Stimulated activated CD4-positive, alpha-beta T cell treated with anti-CD3 and anti-CD28 coated beads, Interleukin-1b, Interleukin-23, amount 100 ng/mL, for 1 hour (primary cell): ENCODE data around the gene SFRP2.

Experiments
- DNase-seq, 2 donors: peaks; one replicate each; pipeline ENCODE4 v3.0.0-alpha.2; 2020; ENCODE audit warnings: low read depth in 2 of 2

Gene SFRP2, protein sequence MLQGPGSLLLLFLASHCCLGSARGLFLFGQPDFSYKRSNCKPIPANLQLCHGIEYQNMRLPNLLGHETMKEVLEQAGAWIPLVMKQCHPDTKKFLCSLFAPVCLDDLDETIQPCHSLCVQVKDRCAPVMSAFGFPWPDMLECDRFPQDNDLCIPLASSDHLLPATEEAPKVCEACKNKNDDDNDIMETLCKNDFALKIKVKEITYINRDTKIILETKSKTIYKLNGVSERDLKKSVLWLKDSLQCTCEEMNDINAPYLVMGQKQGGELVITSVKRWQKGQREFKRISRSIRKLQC

GRCh38 chr4:153788413-153789276, at the start of gene SFRP2:
SFRP2 (minus strand) TSS chr4:153789083; CDS start chr4:153788835, 248 bp downstream.
- DNase-seq = no peak

- DNase-seq = no peak
Measured at GRCh38 chr4:153838564-153838963, 49.7 kb upstream of the SFRP2 start.

GRCh38 chr4:153834901-153835300, 46.0 kb upstream of the SFRP2 start:
- no peak for DNase-seq

DNA sequence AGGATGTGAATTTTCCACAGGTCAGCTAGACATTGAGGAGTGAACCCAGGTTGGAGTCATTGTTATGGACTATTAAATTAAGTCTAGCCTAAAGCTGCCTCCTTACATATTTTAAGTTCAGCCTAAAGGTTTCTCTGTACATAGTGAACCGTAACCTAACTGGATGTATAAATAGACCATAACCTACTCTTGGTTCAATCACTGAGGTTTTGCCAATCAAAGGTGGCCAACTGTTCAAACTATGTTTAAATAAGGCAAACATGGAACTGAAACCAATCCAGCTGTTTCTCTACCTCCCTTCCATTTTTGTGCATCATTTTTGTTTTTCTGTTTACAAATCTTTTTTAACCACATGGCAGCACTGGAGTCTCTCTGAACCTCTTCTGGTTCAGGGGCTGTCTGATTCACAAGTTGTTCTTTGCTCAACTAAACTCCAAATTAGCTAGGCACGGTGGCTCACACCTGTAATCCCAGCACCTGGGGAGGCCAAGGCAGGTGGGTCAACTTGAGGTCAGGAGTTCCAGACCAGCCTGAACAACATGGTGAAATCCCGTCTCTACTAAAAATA, 43.9 kb upstream of the SFRP2 start:
- no peak for DNase-seq

DNA sequence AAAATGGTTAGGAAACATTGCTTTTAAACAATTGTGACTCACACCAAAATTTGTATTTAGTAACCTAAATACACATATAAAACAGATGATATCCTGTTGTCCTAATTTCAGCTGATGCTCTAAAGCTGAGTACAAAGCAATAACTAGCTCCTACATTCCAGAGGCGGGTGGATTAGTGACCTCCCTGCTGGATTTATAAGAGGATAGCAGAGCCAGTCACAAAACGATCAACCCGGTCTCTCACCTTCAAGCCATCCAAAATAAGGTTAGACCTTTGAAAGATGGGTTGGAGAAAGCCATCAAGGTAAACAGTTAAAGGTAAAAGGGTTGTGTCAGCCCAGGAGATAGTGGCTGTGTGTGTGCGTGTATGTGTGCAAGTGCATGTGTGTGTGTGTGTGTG, 43.2 kb upstream of the SFRP2 start:
- DNase-seq = no peak

GRCh38 chr4:153831245-153831644, 42.4 kb upstream of the SFRP2 start:
- no peak for DNase-seq

- no peak for DNase-seq
Measured at GRCh38 chr4:153825691-153826090, 36.8 kb upstream of the SFRP2 start.

DNA sequence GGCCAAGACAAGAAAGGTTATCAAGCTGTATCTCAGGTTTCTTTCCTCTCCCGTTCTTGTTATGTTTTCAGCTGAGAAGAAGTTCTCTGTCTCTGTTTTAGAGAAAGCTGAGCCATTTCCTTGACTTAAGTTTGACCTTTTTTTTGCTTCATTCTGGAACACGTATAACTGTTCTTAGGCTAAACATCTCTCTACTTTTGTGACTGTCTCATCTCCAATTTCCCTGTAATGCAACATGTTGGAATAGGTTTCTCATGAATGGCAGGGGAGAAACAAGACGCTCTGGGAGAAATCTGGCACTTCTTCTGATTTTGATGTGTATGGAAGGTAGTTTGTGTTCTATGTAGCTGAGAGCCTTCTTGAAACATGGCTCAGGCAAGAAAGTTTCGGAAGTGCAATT, 36.2 kb upstream of the SFRP2 start:
- no peak for DNase-seq

- DNase-seq = no peak
Measured at GRCh38 chr4:153824501-153824900, 35.6 kb upstream of the SFRP2 start.

DNA sequence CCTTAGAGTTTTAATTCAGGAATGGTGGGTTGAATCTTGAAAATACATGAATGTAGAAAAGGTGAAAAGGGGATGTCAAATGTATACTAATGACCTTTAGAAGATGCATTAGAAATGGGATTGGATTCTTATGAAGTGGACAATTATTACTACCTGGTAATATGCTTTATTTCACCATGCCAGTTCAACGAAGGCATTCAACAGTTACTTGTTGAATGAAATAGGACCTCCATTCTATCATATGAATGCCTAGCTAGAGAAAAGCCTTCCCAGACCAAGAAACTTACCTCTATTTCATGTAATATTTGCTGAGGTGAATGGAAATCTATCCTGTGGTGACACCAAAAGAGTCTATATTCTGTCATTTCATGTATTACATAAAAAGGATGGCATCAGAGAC, 34.6 kb upstream of the SFRP2 start:
- no peak for DNase-seq

- no peak for DNase-seq
Measured at GRCh38 chr4:153822316-153822715, 33.4 kb upstream of the SFRP2 start.

GRCh38 chr4:153817466-153817865, 28.6 kb upstream of the SFRP2 start:
- DNase-seq = no peak

DNA sequence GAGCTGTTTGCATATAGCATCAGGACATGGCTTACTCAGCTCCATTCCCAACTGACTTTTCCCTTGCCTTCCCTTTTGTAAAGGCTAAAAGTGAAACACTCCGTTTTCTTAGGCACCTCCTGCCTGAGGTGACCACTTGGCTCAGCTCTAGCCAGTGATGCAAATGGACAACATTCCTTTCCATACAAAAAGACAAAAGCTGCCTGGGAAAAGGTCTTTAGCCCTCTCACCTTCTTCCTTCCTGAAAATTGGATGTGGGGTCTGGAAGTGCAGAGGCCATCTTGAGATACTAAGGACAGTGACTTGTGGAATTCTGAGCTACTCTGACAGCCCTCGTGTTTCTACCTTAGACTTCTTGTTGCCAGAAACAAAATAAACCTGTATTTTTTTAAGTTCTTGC, 27.7 kb upstream of the SFRP2 start:
- DNase-seq = no peak

DNA sequence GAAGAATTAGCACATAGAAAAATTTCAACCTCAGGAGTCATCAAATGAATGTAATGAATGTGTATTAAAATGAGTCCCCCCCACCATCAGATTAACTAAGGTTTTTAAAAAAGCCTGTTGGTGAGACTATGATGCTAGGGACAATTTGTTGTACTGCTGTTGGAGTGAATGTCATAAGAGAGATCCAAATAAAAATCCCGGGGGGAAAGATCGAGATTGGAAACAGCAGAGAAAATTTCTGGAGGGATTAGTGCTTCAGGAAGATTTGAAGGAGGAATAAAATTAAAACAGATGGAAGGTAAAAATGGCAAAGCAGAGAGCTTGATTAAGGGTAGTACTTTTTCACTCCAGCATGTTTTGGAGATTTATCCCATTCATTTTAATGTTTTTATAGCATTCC, 25.9 kb upstream of the SFRP2 start:
- DNase-seq = no peak

- no peak for DNase-seq
Measured at GRCh38 chr4:153809916-153810810, 21.3 kb upstream of the SFRP2 start.

DNA sequence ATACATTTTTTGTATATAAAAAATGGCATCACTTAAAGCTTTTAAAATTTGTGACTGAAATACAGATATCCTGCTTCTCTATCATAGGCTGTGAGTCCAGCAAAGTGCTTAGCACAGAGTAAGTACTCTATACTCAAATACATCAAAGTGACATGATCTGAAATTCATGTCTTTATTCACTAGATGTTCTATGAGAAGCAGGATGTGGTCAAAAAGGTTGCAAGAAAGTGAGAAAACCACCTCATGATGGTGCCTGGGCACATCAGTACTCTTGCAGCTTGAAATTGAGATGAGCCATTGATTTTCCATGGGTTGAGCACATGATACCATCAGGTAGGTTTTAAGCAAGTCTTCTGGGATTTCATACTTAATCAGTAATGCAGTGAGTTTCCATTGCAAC, 20.4 kb upstream of the SFRP2 start:
- no peak for DNase-seq

GRCh38 chr4:153808175-153808574, 19.3 kb upstream of the SFRP2 start:
- DNase-seq = no peak

DNA sequence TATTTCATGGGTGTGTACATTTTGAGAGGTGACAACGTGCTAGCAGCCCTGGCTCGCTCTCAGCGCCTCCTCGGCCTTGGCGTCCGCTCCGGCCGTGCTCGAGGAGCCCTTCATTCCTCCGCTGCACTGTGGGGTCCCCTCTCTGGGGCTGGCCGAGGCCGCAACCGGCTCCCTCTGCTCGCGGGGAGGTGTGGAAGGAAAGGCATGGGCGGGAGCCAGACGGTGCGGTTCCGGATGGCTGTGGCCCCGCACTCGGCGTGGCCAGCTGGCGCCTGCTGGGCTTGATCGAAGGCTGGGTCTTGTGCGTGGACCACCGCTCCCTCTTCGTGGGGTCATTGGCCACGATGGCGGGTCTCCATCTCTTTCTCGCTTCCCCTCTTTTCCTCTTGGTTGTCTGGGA, 17.2 kb upstream of the SFRP2 start:
- DNase-seq = no peak

- DNase-seq = no peak
Measured at GRCh38 chr4:153804722-153805121, 15.8 kb upstream of the SFRP2 start.

GRCh38 chr4:153799694-153800074, 10.8 kb upstream of the SFRP2 start:
- no peak for DNase-seq

DNA sequence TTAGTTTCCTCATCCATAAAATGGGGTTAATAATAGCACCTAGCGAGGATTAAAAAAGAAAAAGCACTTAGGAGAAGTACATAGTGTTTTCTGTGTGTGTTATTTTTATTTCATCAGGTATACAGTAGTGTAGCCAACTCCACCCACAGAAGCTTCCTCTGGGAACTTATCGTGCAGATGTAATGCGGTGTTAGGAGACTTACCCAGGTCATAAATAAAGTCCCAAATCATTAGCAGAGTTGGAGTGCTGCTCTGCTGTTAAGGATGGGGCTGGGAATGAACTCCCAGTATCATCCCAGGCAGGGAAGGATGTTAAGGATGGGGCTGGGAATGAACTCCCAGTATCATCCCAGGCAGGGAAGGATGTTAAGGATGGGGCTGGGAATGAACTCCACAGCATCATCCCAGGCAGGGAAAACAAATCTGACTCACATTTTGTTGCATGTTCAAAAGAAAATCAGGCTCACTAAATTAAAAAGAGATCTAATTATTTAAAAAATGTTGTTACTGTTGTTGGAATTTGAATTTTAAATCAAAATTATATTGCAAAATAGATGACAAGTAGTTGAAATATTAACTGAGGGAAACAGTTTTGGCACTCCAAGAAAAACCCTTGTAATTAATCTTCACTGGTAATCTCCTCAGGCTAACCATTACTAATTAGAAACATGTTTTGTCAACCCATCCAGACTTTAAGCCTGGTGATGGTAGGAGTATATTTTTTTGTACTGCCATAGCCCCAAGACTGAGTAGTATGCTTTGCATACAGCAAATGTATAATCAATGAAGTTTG, 10.2 kb upstream of the SFRP2 start:
- DNase-seq = no peak
